EH (cell line): ENCODE results near the gene RAB30.
"Not testable (repeated sequence)": the region's sequence is repeated elsewhere in the genome, so short reads cannot be mapped to it uniquely, and the experiment has no call there.

ENCODE experiments used
- DNase-seq: peaks from one replicate; pipeline ENCODE4 v3.0.0-alpha.2; 2015; ENCODE audit warnings: low read depth

Gene RAB30

GRCh38 chr11:82944198-82944597, 127.5 kb downstream of the RAB30 start:
- no peak for DNase-seq

- not testable (repeated sequence) for DNase-seq
Observed at GRCh38 chr11:82943430-82943829, 128.3 kb downstream of the RAB30 start.

- no peak for DNase-seq
Observed at GRCh38 chr11:82942376-82942775, 129.3 kb downstream of the RAB30 start.

DNA sequence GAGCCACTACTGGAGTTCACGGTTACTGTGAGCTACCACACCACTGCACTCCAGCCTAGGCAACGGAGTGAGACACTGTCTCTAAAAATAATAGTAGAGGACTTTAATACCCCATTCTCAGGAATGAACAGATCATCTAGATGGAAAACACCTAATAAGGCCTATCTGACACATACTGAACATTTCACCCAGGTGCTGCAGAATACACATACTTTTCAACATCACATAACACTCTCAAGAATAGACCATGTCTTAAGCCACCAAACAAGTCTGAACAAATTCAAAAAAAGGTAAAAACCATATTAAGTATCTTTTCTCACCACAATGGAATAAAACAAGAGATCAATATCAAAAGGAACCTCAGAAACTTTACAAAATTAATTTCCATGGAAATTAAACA, 132.2 kb downstream of the RAB30 start:
- no peak for DNase-seq

GRCh38 chr11:82937554-82937953, 134.1 kb downstream of the RAB30 start:
- DNase-seq, result no peak

- no peak for DNase-seq
Observed at GRCh38 chr11:82936261-82936660, 135.4 kb downstream of the RAB30 start.

- DNase-seq, result no peak
Observed at GRCh38 chr11:82932564-82932963, 139.1 kb downstream of the RAB30 start.

GRCh38 chr11:82930734-82931133, 141.0 kb downstream of the RAB30 start:
- no peak for DNase-seq

- no peak for DNase-seq
Observed at GRCh38 chr11:82930229-82930628, 141.5 kb downstream of the RAB30 start.

- DNase-seq, result no peak
Observed at GRCh38 chr11:82929121-82929520, 142.6 kb downstream of the RAB30 start.

- peak; percentile 62 for DNase-seq
Observed at GRCh38 chr11:82927264-82927880, 144.3 kb downstream of the RAB30 start.

GRCh38 chr11:82924522-82925224, 147.0 kb downstream of the RAB30 start:
- DNase-seq, result no peak
